H9 (cell line): ENCODE results near the gene LAMC1. TPM values are rescaled to one million over a fixed set of nuclear protein-coding genes. Genes with fewer than 3 reads are reported as not detected.

Experiments
- DNase-seq: peaks from one replicate; pipeline ENCODE4 v3.0.0-alpha.2; 2017
- H2AFZ ChIP-seq: one replicate; pipeline ENCODE4 v1.6.1; 2013; ENCODE audit warnings: mild to moderate bottlenecking, low read length, control low read depth, moderate library complexity
- H2AK5ac ChIP-seq: 2 replicates; pipeline ENCODE4 v1.6.1; 2013; ENCODE audit warnings: low read length, control low read depth, mixed read lengths; ENCODE audit not compliant: insufficient read length
- H2BK120ac ChIP-seq: one replicate; pipeline ENCODE4 v1.6.1; 2013; ENCODE audit warnings: low read depth, mild to moderate bottlenecking, low read length, control low read depth, inconsistent platforms; ENCODE audit not compliant: poor library complexity, severe bottlenecking
- H2BK12ac ChIP-seq: 2 replicates; pipeline ENCODE4 v1.6.1; 2013; ENCODE audit warnings: low read length, control low read depth, mixed read lengths, low read depth; ENCODE audit not compliant: insufficient read length
- H2BK15ac ChIP-seq: 2 replicates; pipeline ENCODE4 v1.6.1; 2013; ENCODE audit warnings: low read depth, low read length, control low read depth
- H2BK20ac ChIP-seq: one replicate; pipeline ENCODE4 v1.6.1; 2013; ENCODE audit warnings: low read depth, mild to moderate bottlenecking, low read length, control low read depth, inconsistent platforms; ENCODE audit not compliant: poor library complexity, severe bottlenecking
- H2BK5ac ChIP-seq: 2 replicates; pipeline ENCODE4 v1.6.1; 2013; ENCODE audit warnings: low read length, control low read depth, mixed read lengths; ENCODE audit not compliant: insufficient read length
- H3K14ac ChIP-seq: 2 replicates; pipeline ENCODE4 v1.6.1; 2013; ENCODE audit warnings: low read length, control low read depth; ENCODE audit not compliant: insufficient read depth
- H3K18ac ChIP-seq: 2 replicates; pipeline ENCODE4 v1.6.1; 2013; ENCODE audit warnings: low read depth, mild to moderate bottlenecking, mixed read lengths, low read length, control low read depth; ENCODE audit not compliant: insufficient read length
- H3K23ac ChIP-seq: 2 replicates; pipeline ENCODE4 v1.6.1; 2013; ENCODE audit warnings: low read length, control low read depth, mixed read lengths, low read depth; ENCODE audit not compliant: insufficient read length
- H3K23me2 ChIP-seq: 2 replicates; pipeline ENCODE4 v1.6.1; 2013; ENCODE audit warnings: low read depth, mild to moderate bottlenecking, mixed read lengths, low read length, control low read depth; ENCODE audit not compliant: insufficient read length, poor library complexity, severe bottlenecking
- H3K27ac ChIP-seq: 2 replicates; pipeline ENCODE4 v1.5.1; 2013; ENCODE audit warnings: low read length, control low read depth, mixed read lengths, low read depth; ENCODE audit not compliant: insufficient read length
- H3K27me3 ChIP-seq: 2 replicates; pipeline ENCODE4 v1.6.1; 2013; ENCODE audit warnings: low read length, control low read depth, inconsistent platforms; ENCODE audit not compliant: insufficient read depth
- H3K4ac ChIP-seq: 2 replicates; pipeline ENCODE4 v1.6.1; 2013; ENCODE audit warnings: low read depth, mild to moderate bottlenecking, control low read depth, inconsistent platforms, low read length, moderate library complexity
- H3K4me1 ChIP-seq: 2 replicates; pipeline ENCODE4 v1.6.1; 2013; ENCODE audit warnings: low read length, control low read depth, inconsistent platforms; ENCODE audit not compliant: insufficient read depth
- H3K4me2 ChIP-seq: 2 replicates; pipeline ENCODE4 v1.6.1; 2013; ENCODE audit warnings: low read length, control low read depth, mixed read lengths; ENCODE audit not compliant: insufficient read length, insufficient read depth
- H3K56ac ChIP-seq: 2 replicates; pipeline ENCODE4 v1.6.1; 2013; ENCODE audit warnings: low read depth, mild to moderate bottlenecking, mixed read lengths, low read length, control low read depth; ENCODE audit not compliant: insufficient read length
- H3K79me1 ChIP-seq: 2 replicates; pipeline ENCODE4 v1.6.1; 2013; ENCODE audit warnings: low read depth, mild to moderate bottlenecking, moderate library complexity, low read length, control low read depth, inconsistent platforms; ENCODE audit not compliant: insufficient read depth, poor library complexity, severe bottlenecking
- H3K79me2 ChIP-seq: 2 replicates; pipeline ENCODE4 v1.6.1; 2013; ENCODE audit warnings: low read length, control low read depth, inconsistent platforms; ENCODE audit not compliant: insufficient read depth
- H3K9ac ChIP-seq: 2 replicates; pipeline ENCODE4 v1.6.1; 2013; ENCODE audit warnings: low read length, control low read depth, mixed read lengths; ENCODE audit not compliant: insufficient read length; ENCODE audit errors: extremely low read depth
- H3K9me3 ChIP-seq: one replicate; pipeline ENCODE4 v1.6.1; 2013; ENCODE audit warnings: low read depth, low read length, inconsistent platforms; ENCODE audit not compliant: control insufficient read depth
- H3T11ph ChIP-seq: one replicate; pipeline ENCODE4 v1.6.1; 2013; ENCODE audit warnings: mild to moderate bottlenecking, low read length, control low read depth, inconsistent platforms
- H4K20me1 ChIP-seq: one replicate; pipeline ENCODE4 v1.6.1; 2013; ENCODE audit not compliant: control insufficient read depth, insufficient read length, insufficient read depth
- H4K5ac ChIP-seq: 2 replicates; pipeline ENCODE4 v1.6.1; 2013; ENCODE audit warnings: low read depth, mild to moderate bottlenecking, mixed read lengths, low read length, control low read depth; ENCODE audit not compliant: insufficient read length
- H4K8ac ChIP-seq: replicated peaks from 2 replicates; pipeline ENCODE4 v1.6.1; 2013; ENCODE audit warnings: low read length, control low read depth, mixed read lengths, low read depth; ENCODE audit not compliant: insufficient read length
- H4K91ac ChIP-seq: 2 replicates; pipeline ENCODE4 v1.6.1; 2013; ENCODE audit warnings: low read depth, mild to moderate bottlenecking, moderate library complexity, mixed read lengths, low read length, control low read depth; ENCODE audit not compliant: insufficient read length
- H3K27ac Mint-ChIP-seq, 3 experiments: 2 replicates in 2 of 3; 3 replicates in 1 of 3; pipeline ENCODE4 v1.8.0; 2020 to 2021; ENCODE audit warnings: mixed read lengths in 3 of 3, mild to moderate bottlenecking in 1 of 3, moderate library complexity in 1 of 3
- H3K27me3 Mint-ChIP-seq: 2 replicates; pipeline ENCODE4 v1.8.0; 2021; ENCODE audit warnings: low read depth, mild to moderate bottlenecking, moderate library complexity, mixed read lengths
- H3K36me3 Mint-ChIP-seq, 3 experiments: 2 replicates in 2 of 3; 3 replicates in 1 of 3; pipeline ENCODE4 v1.8.0; 2020 to 2021; ENCODE audit warnings: low read depth in 3 of 3, mixed read lengths in 3 of 3; ENCODE audit not compliant: insufficient read depth in 1 of 3
- H3K4me1 Mint-ChIP-seq, 2 experiments: 2 replicates each; pipeline ENCODE4 v1.8.0; 2020; ENCODE audit warnings: mixed read lengths in 2 of 2
- H3K4me3 Mint-ChIP-seq, 2 experiments: 2 replicates in 1 of 2; 3 replicates in 1 of 2; pipeline ENCODE4 v1.8.0; 2020 to 2021; ENCODE audit warnings: mild to moderate bottlenecking in 2 of 2, mixed read lengths in 2 of 2, moderate library complexity in 1 of 2
- H3K9me3 Mint-ChIP-seq, 2 experiments: 2 replicates in 1 of 2; 3 replicates in 1 of 2; pipeline ENCODE4 v1.8.0; 2020; ENCODE audit warnings: mild to moderate bottlenecking in 2 of 2, mixed read lengths in 2 of 2, moderate library complexity in 1 of 2
- CTCF ChIP-seq: fragments of 200-600 bp; sonication (generic); conservative IDR thresholded peaks from 3 replicates; pipeline ENCODE4 v1.8.0; 2021; ENCODE audit warnings: antibody characterized with exemption, mild to moderate bottlenecking
- WGBS: extraction: QIAGEN DNeasy Blood & Tissue Kit; methylation state at CpG from one replicate; pipeline ENCODE4 v1.1.7; 2013; ENCODE audit warnings: missing lambda C conversion rate, low lambda C conversion rate, mixed read lengths; ENCODE audit not compliant: insufficient read length; ENCODE audit errors: extremely low coverage; 5-methylcytosine and 5-hydroxymethylcytosine counted together
- total RNA-seq: library from RNA; stranded (reverse); gene quantifications from 2 replicates; pipeline ENCODE4 v1.2.1, GENCODE V29; 2021

Gene LAMC1
- total RNA-seq, 1 experiment from 2014 or later: 96.2 TPM

- no peaks in the 10 kb centered on the region for H3K9me3 Mint-ChIP-seq
- no peak overlapping the region for H2BK20ac ChIP-seq
- no peaks in the 10 kb centered on the region for H4K20me1 ChIP-seq
- no CpG with 5 or more reads among the region's 1 CpG for WGBS
- no peak overlapping the region for H4K91ac ChIP-seq
- H3K9ac ChIP-seq: no peak overlapping the region
- peaks cover 12% of the 10 kb centered on the region for H3K4me1 ChIP-seq
- no peak overlapping the region for H4K8ac ChIP-seq
- no peak overlapping the region for H3K4me3 Mint-ChIP-seq
- no peak for DNase-seq
- TF ChIP-seq CTCF: no peak
- no peaks in the 10 kb centered on the region for H3K79me2 ChIP-seq
- no peak overlapping the region for H3K27ac Mint-ChIP-seq
- peaks cover 28 to 29% of the 10 kb centered on the region in 2 experiments for H3K4me1 Mint-ChIP-seq
- no peak overlapping the region for H3K27ac ChIP-seq
- no peak overlapping the region for H2AFZ ChIP-seq
- H3T11ph ChIP-seq: no peak overlapping the region
- H3K23me2 ChIP-seq: no peaks in the 10 kb centered on the region
- H3K79me1 ChIP-seq: no peaks in the 10 kb centered on the region
- H3K23ac ChIP-seq: no peak overlapping the region
- H2BK15ac ChIP-seq: no peak overlapping the region
- H3K4me2 ChIP-seq: no peak overlapping the region
- no peak overlapping the region for H4K5ac ChIP-seq
- no peak overlapping the region for H3K14ac ChIP-seq
- H3K36me3 Mint-ChIP-seq: no peaks in the 10 kb centered on the region
- H2BK12ac ChIP-seq: no peak overlapping the region
- H2BK5ac ChIP-seq: no peak overlapping the region
- no peak overlapping the region for H2AK5ac ChIP-seq
- H3K4ac ChIP-seq: no peak overlapping the region
- H3K27me3 ChIP-seq: no peaks in the 10 kb centered on the region
- no peak overlapping the region for H3K18ac ChIP-seq
- no peaks in the 10 kb centered on the region for H3K27me3 Mint-ChIP-seq
- H3K9me3 ChIP-seq: no peaks in the 10 kb centered on the region
- H3K56ac ChIP-seq: no peak overlapping the region
- H2BK120ac ChIP-seq: no peak overlapping the region
Measured at GRCh38 chr1:183191833-183192232, 168.6 kb downstream of the LAMC1 start.
